GM19455 (cell line): ENCODE data around the gene EXO5.
"Not testable (repeated sequence)": the region's sequence is repeated elsewhere in the genome, so short reads cannot be mapped to it uniquely, and the experiment has no call there.

Source experiments
- ATAC-seq: cut with Tn5 transposase; IDR thresholded peaks from one replicate; pipeline ENCODE4 v1.9.1; 2021; ENCODE audit not compliant: unreplicated experiment

EXO5 gene

DNA sequence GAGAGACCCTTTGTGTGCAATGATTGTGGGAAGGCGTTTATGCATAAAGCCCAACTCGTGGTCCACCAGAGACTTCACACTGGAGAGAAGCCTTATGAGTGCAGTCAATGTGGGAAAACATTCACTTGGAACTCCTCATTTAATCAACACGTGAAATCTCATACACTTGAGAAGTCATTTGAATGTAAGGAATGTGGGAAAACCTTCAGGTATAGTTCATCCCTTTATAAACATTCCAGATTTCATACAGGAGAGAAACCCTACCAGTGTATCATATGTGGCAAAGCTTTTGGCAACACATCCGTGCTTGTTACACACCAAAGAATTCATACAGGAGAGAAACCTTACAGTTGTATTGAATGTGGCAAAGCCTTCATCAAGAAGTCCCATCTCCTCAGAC is 38.4 kb downstream of the EXO5 start:
- ATAC-seq = no peak

GRCh38 chr1:40553017-40553416 is 44.5 kb downstream of the EXO5 start:
- no peak for ATAC-seq

DNA sequence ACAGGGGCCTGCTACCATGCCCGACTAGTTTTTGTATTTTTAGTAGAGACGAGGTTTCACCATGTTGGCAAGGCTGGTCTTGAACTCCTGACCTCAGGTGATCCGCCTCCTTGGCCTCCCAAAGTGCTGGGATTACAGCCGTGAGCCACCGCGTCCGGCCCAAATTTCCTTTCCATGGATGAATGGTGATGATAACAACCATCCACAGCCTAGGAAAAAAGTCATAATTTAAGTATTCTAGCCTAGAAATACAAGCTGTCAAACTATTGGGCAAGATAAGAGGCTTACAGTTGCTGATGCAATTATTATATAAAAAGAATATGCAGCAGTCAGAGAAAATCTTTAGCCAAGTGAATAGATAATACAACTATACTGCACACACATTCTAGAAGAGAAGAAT is 46.2 kb downstream of the EXO5 start:
- ATAC-seq = not testable (repeated sequence)

GRCh38 chr1:40556121-40556520 is 47.6 kb downstream of the EXO5 start:
- no peak for ATAC-seq

GRCh38 chr1:40558241-40558640 is 49.7 kb downstream of the EXO5 start:
- ATAC-seq = not testable (repeated sequence)

DNA sequence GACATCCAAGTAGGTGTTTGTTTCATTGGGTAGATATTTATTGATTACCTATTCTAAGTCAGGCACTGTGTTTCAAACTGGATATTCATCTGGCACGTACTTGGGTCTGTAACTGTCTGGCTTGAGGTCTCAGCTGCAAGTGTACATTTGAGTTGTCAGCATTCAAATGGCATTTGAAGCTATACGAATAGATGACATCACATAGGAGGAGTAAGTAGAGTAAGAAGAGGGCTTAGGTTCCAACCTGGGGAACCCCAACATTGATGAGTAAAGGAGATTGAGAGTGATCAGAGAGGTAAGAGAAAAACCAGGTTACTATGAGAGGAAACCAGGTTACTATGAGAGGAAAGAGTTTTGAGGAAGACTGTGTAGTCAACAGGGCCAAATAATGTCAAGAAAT is 53.6 kb downstream of the EXO5 start:
- ATAC-seq = no peak

GRCh38 chr1:40563266-40563665 is 54.7 kb downstream of the EXO5 start:
- ATAC-seq = no peak

DNA sequence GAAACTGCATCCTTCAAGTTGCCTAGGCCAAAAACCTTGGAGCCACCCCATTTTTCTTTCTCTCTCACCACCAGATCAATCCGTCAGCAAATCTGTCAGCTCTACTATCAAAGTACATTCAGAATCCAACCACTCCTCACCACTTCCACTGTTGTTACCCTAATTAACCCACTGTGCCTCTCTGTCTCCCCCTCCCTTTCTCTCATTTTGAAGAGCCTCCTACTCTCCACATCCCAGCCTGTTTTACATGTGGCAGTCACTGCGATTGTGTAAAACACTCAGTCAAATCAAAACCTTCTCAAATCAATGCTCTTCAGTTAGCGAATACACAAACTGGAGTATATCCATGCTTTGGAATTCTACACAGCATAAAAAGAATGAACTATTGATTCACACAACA is 55.9 kb downstream of the EXO5 start:
- no peak for ATAC-seq

GRCh38 chr1:40564913-40565312 is 56.3 kb downstream of the EXO5 start:
- ATAC-seq = no peak
